IPS-11a (cell line): ENCODE data around the gene EVI5.
"Not testable (repeated sequence)": the region's sequence is repeated elsewhere in the genome, so short reads cannot be mapped to it uniquely, and the experiment has no call there.

Experiments
- H3K4me3 ChIP-seq: one replicate; pipeline ENCODE4 v1.5.1; 2013; ENCODE audit warnings: low read depth, low read length, control low read depth

Gene EVI5

DNA sequence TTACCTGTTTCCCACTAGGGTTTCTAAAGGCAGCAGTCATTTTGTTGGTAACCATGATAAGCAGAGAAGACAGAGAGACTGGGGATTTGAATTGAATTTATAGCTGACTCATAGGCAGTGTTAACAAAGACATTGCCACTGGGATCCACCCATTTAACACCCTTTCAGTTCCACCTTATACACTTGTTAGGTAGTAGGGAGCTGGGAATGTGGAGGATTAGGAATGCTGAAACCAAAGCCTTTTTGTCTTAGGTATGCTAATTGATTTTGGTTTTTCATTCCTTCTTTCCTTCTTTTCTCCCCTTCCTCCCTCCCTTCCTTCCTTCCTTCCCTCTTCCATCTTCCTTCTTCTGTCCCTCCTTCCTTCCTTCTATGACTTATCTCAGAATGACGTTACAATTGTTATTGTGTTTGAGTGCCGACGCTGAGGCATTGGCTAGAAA lies 7.5 kb upstream of the EVI5 start:
- no peak overlapping the region for H3K4me3 ChIP-seq

DNA sequence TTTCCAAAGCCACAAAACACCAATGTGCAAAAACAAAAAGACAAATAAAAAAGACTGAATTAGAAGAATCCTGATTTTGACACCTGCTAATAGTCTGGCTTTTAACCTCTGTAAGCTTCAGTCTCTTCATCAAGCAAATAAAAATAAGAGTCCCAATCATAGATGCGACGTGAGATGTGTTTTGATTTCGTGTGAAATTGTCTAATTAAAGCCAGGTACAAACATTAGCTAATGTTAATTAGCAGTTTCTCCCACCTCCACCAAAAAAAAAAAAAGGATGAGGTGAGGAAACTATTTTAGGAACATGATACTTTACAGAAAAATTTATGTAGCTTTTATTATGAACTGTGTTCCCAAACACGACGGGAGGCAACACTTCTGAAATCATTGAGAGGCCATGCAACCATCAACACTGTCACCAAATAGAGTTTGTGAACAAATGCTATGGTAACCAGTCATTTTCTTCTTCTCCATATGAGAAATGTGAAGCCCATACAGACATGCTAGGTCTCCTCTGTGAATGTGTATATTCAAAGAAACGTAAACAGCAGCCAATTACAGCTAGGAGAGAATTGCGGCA lies 6.7 kb upstream of the EVI5 start:
- no peak overlapping the region for H3K4me3 ChIP-seq

DNA sequence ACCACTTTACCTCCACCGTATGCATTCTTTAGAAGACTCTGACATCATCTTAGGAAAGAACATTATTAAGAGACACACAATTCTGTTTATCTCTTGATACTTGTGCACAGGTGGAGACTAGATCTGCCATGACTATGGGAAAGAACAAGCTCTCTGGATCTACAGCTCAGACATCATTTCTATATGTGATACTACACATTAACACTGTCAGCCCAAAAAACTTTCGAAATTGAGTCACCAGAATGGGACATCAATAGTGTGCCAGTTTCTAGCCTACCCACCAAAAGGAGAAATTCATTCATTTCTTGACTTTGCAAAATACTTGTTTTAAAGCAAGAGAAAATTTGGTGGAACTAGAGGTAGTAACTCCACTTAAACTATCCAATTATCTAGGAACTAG lies 6.0 kb upstream of the EVI5 start:
- no peak overlapping the region for H3K4me3 ChIP-seq

DNA sequence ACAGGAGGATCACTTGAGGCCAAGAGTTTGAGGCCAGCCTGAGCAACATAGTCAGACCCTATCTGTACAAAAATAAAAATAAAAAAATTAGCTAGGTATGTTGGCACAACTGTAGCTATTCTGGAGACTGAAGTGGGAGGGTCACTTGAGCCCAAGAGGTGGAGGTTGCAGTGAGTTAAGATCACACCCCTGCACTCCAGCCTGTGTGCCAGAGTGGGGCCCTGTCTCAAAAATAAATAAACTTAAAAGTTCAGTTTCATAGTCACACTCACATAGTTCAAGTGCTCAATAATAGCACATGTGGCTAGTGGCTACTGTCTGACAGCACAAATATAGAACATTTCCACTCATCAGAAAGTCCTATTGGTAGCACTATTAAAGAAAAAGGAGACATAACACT lies 5.2 kb upstream of the EVI5 start:
- no peak overlapping the region for H3K4me3 ChIP-seq

DNA sequence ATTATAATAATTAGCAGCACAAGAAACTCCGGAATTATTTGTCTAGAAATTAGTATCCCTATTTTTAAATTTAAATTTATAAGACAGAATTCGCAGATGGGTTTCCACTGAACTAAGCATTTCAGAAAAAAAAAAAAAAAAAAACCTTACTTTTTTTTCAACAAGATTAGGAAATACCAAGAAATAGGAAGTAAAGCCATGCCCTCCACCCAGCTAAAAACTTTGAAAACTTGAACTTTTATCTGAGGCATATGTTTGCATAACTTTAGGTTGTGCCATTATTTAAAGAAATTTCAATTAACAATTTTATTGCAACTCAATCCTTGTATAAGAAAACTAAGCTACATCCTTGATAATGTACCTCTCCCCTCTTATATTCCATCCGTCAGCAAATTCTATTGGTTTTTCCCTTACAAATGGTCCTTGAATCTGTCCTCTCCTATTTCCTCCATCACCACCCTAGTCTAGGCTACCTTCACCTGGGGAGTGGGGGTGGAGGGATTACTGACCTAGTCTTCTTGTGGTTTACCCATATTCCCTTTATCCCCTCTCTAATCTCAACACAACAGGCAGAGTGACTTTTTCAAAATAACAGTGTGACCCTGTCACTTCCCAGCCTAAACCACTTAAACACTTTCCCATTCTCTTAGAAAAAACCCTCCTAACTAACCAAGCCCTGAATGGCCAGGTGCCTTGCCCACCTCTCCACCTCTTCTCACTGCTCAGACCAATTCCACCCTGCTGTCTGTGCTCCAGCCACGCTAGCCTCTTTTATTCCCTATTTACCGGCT lies 1.4 kb upstream of the EVI5 start:
- H3K4me3 ChIP-seq, result no peak overlapping the region

DNA sequence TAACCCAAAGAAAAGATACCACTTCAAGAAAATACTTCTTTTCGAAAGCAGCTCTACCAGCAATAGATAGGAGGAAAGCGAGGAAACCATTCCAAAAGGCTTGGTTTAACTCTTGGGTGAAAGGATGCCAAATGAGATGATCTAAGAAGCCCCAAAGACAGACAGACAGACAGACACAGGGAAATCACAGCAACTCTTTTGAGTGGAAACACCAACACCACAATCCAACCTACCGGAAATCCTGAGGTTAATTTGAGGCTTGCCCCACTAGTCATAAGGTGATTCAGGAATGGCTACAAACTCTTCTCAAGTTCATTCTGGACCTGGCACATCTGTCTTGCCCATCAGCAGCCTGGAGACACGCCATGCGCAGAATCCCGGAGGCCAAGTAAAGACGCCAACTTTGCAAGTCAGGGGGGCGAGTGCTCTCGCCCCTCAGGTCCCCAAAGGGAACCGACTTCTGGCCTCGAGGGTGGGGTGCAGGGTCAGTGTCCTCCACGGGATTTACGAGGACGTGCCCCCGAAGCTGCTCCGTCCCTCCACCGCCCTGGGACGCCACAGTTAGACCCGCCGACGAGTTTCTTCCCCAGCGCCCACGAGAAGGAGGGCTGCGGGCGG lies 778 bp downstream of the EVI5 start:
- peak overlapping the region; percentile 73 for H3K4me3 ChIP-seq

DNA sequence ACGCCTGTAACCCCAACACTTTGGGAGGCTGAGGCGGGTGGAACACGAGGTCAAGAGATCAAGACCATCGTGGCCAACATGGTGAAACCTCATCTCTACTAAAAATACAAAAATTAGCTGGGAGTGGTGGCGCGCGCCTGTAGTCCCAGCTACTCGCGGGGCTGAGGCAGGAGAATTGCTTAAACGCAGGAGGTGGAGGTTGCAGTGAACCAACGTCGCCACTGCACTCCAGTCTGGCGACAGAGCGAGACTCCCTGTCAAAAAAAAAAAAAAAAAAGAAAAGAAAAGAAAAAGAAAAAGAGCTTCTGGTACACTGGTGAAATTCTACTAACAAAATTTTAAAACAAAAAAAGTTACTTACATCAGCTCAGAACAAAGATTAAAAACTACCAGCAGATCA lies 1.4 kb downstream of the EVI5 start:
- H3K4me3 ChIP-seq, result peak overlapping the region; percentile 73

DNA sequence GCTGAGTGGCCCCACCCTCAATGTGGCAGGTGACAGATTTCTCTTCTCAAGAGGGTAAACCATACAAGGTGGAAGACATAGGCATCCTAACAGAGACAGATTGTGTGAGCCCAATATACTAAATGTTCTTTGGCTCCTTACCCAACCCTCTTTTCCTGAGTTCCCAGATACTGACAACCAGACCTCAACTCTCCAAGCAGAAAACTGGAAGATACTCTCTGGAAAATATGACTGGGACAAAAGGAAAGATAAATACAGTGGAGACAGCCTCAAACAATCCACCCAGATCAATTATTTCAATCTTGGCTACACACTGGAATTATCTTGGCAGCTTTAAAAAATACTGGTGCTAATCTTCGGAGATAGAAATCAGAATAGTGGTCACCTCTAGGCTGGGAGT lies 6.5 kb downstream of the EVI5 start:
- H3K4me3 ChIP-seq, result no peak overlapping the region

DNA sequence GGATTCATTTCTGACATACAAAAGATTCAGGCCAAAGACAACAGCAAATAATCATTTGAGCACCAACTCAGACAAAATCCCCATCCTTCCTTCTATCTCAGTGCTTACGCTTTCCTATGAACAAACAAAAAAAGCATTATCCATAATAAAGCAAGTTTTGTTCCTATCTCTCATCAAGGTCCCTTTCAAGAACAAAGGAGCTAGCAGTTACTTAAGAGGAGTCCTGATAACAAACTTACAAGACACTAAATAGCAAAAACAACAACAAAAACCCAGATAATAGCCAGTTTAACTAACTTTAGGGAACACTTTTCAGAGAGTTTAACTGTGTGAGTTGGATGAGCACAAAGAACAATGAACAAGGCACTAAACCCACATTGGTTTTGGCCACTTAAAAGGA lies 10.5 kb downstream of the EVI5 start:
- H3K4me3 ChIP-seq, result no peak overlapping the region

DNA sequence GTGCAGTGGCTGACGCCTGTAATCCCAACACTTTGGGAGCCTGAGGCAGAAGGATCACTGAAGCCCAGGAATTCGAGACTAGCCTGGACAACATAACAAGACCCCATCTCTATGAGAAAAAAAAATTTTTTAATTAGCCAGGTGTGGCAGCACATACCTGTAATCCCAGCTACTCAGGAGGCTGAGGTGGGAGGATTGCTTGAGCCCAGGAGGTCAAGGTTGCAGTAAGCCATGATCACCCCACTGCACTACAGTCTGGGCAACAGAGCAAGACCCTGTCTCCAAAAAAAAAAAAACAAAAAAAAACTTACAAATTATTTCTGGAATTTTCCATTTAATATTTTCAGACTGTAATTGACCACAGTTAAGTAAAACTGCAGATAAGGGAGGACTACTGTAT lies 11.2 kb downstream of the EVI5 start:
- H3K4me3 ChIP-seq, result not testable (repeated sequence)

DNA sequence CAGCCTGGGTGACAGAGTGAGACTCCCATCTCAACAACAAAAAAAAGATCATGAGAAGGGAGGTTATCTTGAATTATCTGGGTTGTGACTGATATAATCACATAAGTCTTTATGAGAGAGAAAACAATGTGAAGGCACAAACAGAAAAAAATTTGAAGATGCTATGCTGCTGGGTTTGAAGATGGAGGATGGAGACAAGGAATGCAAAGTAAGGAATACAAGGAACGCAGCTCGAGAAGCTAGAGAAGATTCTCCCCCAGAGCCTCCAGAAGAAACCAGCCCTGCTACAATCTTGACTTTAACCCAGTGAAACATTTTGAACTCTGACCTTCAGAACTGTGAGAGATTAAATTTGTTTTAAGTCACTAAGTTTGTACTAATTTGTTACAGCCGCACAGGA lies 15.1 kb downstream of the EVI5 start:
- H3K4me3 ChIP-seq, result no peak overlapping the region

DNA sequence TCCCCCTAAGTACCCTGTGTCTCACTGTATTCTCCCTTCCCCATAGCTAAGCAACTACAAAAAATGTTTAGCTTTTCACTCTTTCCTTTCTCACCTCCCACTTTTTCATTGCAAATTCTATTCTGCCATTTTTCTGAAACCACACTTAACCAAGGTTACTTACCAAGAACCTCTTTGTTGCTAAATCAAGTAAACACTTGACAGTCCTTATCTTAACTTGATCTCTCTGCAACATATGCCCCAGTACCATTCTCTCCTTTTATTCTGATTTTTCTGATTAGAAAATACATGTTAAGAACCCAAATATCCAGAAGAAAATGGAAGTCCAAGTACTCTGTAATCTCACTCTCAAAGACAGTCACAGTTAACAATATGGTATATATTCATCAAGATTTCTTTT lies 16.0 kb downstream of the EVI5 start:
- no peak overlapping the region for H3K4me3 ChIP-seq

DNA sequence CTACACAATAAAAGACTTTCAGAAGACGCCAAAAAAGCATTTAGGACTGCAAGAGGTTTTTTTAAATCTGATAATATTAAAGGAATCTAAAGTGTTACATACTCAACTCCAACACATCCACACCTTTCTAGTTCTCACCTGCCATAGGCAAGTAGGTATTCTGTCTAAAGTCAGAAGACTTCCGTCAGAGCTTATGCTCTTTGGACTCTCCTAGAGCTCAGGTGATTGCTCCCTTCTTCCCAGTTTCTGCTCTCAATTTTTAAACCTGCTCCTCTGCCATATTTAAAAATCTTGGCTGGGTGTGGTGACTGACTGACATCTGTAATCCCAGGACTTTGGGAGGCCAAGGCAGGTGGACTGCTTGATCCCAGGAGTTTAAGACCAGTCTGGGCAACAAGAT lies 16.6 kb downstream of the EVI5 start:
- H3K4me3 ChIP-seq, result no peak overlapping the region

DNA sequence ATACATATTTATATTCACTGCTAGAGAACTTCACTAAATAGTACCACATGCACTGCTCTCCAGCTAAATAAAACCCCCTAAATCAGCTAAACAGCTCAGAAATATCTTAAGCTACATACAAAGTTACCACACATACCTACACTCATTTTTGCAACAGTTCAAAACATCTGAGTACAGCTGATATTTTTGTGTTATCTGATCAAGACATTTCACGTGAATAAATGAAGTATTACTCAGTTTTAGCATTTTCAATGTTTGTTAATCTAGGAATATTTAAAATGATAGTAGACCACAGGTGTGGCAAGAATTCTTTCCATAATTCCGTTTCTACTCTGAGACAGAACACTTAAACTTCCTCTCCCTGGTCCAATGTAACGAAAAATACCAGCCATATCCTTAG lies 20.8 kb downstream of the EVI5 start:
- H3K4me3 ChIP-seq, result no peak overlapping the region

DNA sequence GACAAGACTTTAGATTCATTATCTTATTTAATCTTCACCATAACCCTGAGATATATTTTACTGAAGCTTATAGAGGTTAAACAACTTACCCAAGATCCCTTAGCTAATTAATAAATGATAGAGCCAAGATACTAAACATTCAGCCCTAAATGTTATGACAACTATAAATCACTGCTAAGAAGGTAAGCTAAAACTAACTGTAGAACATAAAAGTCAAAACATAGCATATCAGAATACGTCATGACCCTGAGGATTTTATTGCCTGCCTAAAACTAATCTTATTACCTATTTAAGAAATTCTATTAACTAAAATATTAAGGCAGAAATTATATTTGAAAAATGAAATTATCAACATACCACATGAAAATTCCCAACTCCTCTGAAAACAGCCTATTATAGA lies 22.6 kb downstream of the EVI5 start:
- H3K4me3 ChIP-seq, result no peak overlapping the region

DNA sequence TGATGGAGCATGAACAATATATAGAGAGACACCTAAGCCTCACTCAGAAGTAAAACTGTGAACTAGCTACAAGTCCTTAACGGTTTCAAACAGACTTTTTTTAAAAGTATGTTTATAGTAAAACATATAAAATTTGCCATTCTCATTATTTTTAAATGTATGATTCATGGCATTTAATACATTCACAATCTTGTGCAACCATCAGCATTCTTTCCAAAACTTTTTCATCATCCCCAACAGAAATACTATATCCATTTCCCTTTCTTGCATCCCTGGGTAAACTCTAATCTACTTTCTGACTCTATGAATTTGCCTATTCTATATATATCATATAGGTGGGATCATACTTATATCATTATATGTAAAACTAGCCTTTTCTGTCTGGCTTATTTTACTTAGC lies 25.5 kb downstream of the EVI5 start:
- H3K4me3 ChIP-seq, result no peak overlapping the region

DNA sequence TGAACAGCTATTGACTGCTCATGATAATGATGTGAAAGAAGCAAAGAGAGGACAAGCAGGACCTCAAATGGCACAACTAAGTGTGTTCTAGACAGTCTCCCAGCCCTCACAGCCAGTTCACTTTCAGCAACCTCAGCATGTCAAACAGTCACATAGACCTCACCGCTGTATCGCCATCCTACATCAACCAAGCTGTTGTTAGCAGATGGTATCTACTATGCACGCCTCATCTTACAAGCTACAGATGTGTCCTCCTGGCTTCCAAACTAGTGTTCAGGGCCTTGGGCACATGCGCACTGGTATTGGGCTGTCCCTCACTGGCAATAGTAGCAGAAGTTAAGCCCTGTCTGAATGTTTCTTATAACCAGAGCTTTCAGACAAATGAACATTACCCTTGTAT lies 28.4 kb downstream of the EVI5 start:
- H3K4me3 ChIP-seq, result no peak overlapping the region

DNA sequence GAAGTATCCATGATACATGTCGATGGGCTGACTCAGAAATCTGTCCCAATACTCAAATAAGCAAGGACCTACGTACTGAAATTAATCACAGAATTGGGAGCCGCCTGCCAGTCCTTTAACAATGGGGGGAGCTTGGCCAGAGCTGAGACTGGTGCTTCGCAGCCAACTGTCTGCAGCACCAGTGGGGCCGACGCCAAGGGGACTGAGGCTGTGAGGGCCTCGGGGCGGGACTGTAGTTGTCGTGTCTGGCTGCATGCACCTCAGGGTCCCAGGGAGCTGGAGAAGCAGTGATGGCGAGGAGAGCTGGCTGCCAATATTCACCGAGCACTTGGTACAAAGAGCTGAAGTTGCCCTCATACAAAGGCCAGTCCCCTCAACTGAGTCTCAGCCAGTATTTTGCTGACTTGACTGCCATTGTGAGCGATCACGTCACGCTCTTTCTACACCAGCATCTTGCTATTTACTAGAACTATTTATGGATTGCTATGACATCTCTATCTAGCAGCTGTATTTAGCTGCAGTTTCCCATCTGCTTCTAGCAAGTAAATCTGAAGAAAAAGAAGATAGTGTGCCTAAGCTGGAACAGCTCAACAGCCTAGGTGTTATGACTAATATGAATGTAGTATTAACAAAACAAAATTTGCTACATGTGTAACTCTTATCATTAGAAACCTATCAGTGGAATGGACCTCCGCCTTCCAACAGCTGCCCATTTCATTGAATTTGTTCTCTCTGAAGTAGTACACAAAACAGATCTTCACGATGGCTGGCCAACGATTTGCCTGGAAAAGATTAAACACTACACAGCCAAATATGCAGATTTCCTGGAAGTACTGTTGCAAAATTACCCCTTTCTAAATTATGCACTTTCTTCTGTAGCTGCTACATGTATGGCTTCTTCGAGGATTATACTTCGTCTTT lies 29.1 kb downstream of the EVI5 start:
- no peak overlapping the region for H3K4me3 ChIP-seq

DNA sequence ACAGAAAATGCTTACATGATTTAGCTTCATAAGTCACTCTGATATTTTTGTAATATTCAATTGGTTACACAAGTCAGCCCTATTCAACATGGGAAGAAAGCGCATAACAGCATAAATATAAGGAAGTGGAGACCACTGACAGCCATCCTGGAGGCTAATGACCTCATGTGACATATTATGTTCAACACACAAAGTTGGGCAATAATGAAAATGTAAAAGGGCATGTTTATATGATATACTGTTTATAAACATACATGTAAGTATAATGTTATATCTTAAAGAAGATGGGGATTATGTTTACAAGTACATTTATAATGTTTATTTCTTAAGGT lies 30.2 kb downstream of the EVI5 start:
- H3K4me3 ChIP-seq, result no peak overlapping the region

DNA sequence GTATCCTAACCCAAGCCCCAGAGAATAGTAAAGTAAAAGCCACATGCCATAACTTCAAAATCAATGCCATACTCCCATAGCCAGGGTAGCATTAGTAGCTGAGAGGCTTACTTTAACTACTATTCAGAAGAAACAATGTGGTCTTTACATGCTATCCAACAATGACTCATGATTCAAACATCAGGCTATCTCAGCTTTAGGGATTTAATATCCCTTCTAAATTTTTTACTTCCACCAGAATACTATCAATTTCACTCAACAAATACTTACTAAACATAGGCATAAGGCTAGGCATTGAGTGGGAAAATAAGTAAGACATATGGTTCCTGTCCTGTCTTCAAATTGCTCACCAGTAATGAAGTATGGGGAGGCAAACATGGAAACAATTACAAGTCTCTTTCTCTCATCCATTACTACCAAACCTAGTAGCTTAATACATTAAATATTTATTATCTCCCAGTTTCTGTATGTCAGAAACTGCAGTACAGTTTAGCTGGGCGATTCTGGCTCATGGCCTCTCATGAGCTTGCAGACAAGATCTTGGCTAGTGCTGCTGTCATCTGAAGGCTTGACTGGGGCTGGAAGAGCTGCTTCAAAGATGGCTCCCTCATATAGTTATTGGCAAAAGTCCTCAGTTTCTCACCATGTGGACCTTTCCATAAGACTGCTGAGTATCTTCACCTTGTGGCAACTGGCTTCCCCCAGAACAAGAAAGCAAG lies 30.7 kb downstream of the EVI5 start:
- H3K4me3 ChIP-seq, result no peak overlapping the region

DNA sequence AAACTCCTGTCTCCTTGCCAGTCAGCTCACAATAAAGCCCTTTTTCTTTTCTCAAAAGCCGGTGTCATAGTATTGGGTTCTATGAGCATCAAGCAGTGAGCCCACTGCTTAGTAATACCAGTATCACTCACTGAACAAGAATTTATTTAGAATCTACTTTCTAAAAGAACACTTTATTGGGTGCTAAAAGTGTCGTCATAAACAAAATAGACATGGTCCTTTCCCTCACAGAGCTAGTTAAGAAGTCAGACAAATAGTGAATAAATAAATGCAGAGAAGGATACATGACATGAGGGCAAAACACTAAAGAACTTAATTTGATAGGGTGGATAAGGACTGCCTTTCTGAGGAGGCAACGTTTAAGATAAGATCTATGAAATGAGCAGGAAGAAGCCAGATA lies 32.2 kb downstream of the EVI5 start:
- no peak overlapping the region for H3K4me3 ChIP-seq
